Uterus (tissue), 2 donors: ENCODE measurements around the gene DOK7.

ENCODE experiments used
- CTCF ChIP-seq, 4 experiments: fragments of 200-600 bp in 2 of 4; fragments of 450-650 bp in 2 of 4; sonication (generic) in 2 of 4; IDR thresholded peaks; one replicate each; pipeline ENCODE4 v1.5.1; 2016 to 2019; ENCODE audit warnings: antibody characterized with exemption in 4 of 4, mild to moderate bottlenecking in 2 of 4, moderate library complexity in 1 of 4
- POLR2A ChIP-seq, 2 donors: fragments of 450-650 bp; IDR thresholded peaks; one replicate each; pipeline ENCODE4 v1.6.1; 2016; ENCODE audit warnings: antibody characterized with exemption in 2 of 2, mild to moderate bottlenecking in 1 of 2, moderate library complexity in 1 of 2

- TF ChIP-seq CTCF (IDR thresholded peaks at IDR 0.05) (no peak), POLR2A (IDR thresholded peaks at IDR 0.05) (no peak)
These were observed 45.7 kb upstream of the DOK7 start for GRCh38 chr4:3417448-3417847.
